HepG2 (cell line): ENCODE results near the gene ANKRD65. TPM values are rescaled to one million over a fixed set of nuclear protein-coding genes. Genes with fewer than 3 reads are reported as not detected.

ENCODE experiments used
- FOXK1 ChIP-seq: sonication (generic); formaldehyde crosslinking; IDR thresholded peaks from 2 replicates; pipeline ENCODE4 v1.4.0; 2020; ENCODE audit warnings: low read depth, missing genetic modification reagents, borderline replicate concordance
- HDAC6 ChIP-seq: fragments of 200-600 bp; sonication (generic); IDR thresholded peaks from 2 replicates; pipeline ENCODE4 v1.7.0; 2017; ENCODE audit warnings: mild to moderate bottlenecking, antibody characterized with exemption, low read length, low read depth
- MAZ ChIP-seq, 2 experiments: sonication (generic) in 1 of 2; formaldehyde crosslinking in 1 of 2; IDR thresholded peaks; 2 replicates each; pipeline versions ENCODE4 v1.5.0 to v1.6.1; 2012 to 2020; ENCODE audit warnings: low read depth in 2 of 2, mild to moderate bottlenecking in 2 of 2, borderline replicate concordance in 1 of 2, improper control_type of control experiment in 1 of 2, low read length in 1 of 2, missing genetic modification reagents in 1 of 2, moderate library complexity in 1 of 2
- PITX1 ChIP-seq: sonication (generic); formaldehyde crosslinking; IDR thresholded peaks from 2 replicates; pipeline ENCODE4 v1.5.1; 2020; ENCODE audit warnings: mild to moderate bottlenecking, missing genetic modification reagents
- SIX1 ChIP-seq: sonication (generic); formaldehyde crosslinking; IDR thresholded peaks from 2 replicates; pipeline ENCODE4 v1.4.0; 2020; ENCODE audit warnings: missing genetic modification reagents, borderline replicate concordance
- U2AF1 ChIP-seq: fragments of 200-400 bp; formaldehyde crosslinking; optimal IDR thresholded peaks from 2 replicates; pipeline ENCODE3; 2017; ENCODE audit warnings: mild to moderate bottlenecking, low read depth, low read length
- YY1 ChIP-seq: IDR thresholded peaks from 2 replicates; pipeline ENCODE4 v1.6.1; 2011; ENCODE audit warnings: low read length, low read depth, moderate library complexity, mild to moderate bottlenecking; ENCODE audit not compliant: insufficient read depth, insufficient replicate concordance
- ZBTB7A ChIP-seq: sonication (generic); formaldehyde crosslinking; IDR thresholded peaks from 2 replicates; pipeline ENCODE4 v1.8.0; 2022; ENCODE audit warnings: mild to moderate bottlenecking, missing genetic modification reagents
- ZFP36L1 ChIP-seq: sonication (generic); formaldehyde crosslinking; IDR thresholded peaks from 2 replicates; pipeline ENCODE4 v1.8.0; 2022; ENCODE audit warnings: mild to moderate bottlenecking, missing genetic modification reagents, moderate library complexity
- ZFX ChIP-seq: sonication (generic); formaldehyde crosslinking; IDR thresholded peaks from 2 replicates; pipeline ENCODE4 v1.4.0; 2020; ENCODE audit warnings: mild to moderate bottlenecking, low read depth, missing genetic modification reagents, moderate library complexity
- ZIK1 ChIP-seq: sonication (generic); formaldehyde crosslinking; IDR thresholded peaks from 2 replicates; pipeline ENCODE4 v1.5.0; 2020; ENCODE audit warnings: mild to moderate bottlenecking, low read depth, missing genetic modification reagents, borderline replicate concordance
- ZNF331 ChIP-seq: sonication (generic); formaldehyde crosslinking; IDR thresholded peaks from 2 replicates; pipeline ENCODE4 v1.4.0; 2020; ENCODE audit warnings: missing genetic modification reagents
- ZNF441 ChIP-seq: sonication (generic); formaldehyde crosslinking; IDR thresholded peaks from 2 replicates; pipeline ENCODE4 v1.7.0; 2021; ENCODE audit warnings: missing genetic modification reagents, borderline replicate concordance
- ZNF451 ChIP-seq: sonication (generic); formaldehyde crosslinking; IDR thresholded peaks from 2 replicates; pipeline ENCODE4 v1.5.0; 2020; ENCODE audit warnings: mild to moderate bottlenecking, missing genetic modification reagents
- ZNF703 ChIP-seq: sonication (generic); formaldehyde crosslinking; IDR thresholded peaks from 2 replicates; pipeline ENCODE4 v1.5.1; 2020; ENCODE audit warnings: missing genetic modification reagents, mild to moderate bottlenecking, moderate library complexity, borderline replicate concordance
- ZNF746 ChIP-seq: sonication (generic); formaldehyde crosslinking; IDR thresholded peaks from 2 replicates; pipeline ENCODE4 v1.8.0; 2022; ENCODE audit warnings: mild to moderate bottlenecking, missing genetic modification reagents
- polyA plus RNA-seq, 8 experiments: library from polyadenylated mRNA; depleted of rRNA in 3 of 8; stranded (reverse) in 7 of 8; unstranded in 1 of 8; fragments of >200 nt; fragmentation: Illumina TruSeq in 4 of 8; extraction: Trizol in 4 of 8; gene quantifications; 2 replicates each; pipeline versions ENCODE4 v1.2.1 to v1.2.3, GENCODE V29; 2011 to 2016; ENCODE audit warnings: low read depth in 4 of 8, missing spikeins in 1 of 8, mixed read lengths in 1 of 8; ENCODE audit not compliant: insufficient read depth in 1 of 8
- total RNA-seq, 5 experiments: library from RNA; depleted of rRNA; stranded (reverse); fragments of >200 nt; fragmentation: Illumina TruSeq; extraction: Trizol; gene quantifications; 2 replicates each; pipeline ENCODE4 v1.2.3, GENCODE V29; 2016; ENCODE audit warnings: low read depth in 1 of 5
- TF ChIP-seq, protein P1 (sequence below): sonication (generic); formaldehyde crosslinking; IDR thresholded peaks from 2 replicates; pipeline ENCODE4 v1.4.0; 2020; ENCODE audit warnings: missing genetic modification reagents, borderline replicate concordance
- TF ChIP-seq, protein P2 (sequence below): sonication (generic); formaldehyde crosslinking; IDR thresholded peaks from 2 replicates; pipeline ENCODE4 v1.4.0; 2020; ENCODE audit warnings: missing genetic modification reagents
- TF ChIP-seq, protein P3 (sequence below): sonication (generic); formaldehyde crosslinking; IDR thresholded peaks from 2 replicates; pipeline ENCODE4 v1.5.1; 2020; ENCODE audit warnings: missing genetic modification reagents, mild to moderate bottlenecking, borderline replicate concordance

The ANKRD65 gene
- total and polyA plus RNA-seq, 2 of the 13 experiments (the other 11 are each of a cell fraction or from before 2014, with no cell fraction given) = 12.1 to 30.1 TPM

DNA sequence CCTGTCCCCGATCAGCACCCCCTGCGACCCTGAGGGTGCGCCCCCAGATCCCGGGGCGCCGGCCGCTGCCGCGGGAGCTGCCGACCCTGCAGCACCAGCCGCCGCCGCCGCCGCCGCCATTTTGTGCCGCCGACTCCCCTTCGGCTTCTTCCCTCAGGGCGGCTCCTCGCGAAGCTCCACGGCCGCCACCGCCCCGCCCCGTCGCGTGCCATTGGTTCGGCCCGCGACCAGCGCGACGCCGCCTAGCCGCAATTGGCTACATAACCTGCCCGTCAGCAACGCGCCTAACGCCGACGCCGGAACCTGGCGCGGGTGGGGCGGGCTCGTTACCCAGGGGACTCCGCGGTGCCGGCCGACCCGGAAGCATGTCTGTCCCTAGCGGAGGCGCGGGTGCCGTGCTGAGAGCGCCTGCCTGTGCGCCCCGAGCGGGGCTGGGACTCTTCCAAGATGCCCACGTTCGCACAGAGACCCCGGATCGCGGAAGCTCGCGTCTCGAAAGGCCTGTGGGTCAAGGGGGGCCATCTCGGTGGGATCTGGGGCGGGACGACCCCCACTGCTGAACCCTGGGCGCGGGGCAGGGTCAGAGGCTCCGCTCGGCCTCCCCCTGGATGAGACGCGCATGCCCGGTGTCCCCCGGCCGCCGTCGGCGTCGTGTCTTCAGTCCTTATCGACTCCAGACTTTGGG, 21.7 kb downstream of the ANKRD65 start, which contains the start of gene CCNL2 (continued):
- TF ChIP-seq ZFX (peak; percentile 82), ZBTB7A (CRISPR knock-in tag) (no peak; the same call in 1 of the 2 replicates), ZNF331 (CRISPR knock-in tag) (peak; percentile 8; the same call in 1 of the 2 replicates), HDAC6 (no peak), PITX1 (peak; percentile 45; the same call in 1 of the 2 replicates), U2AF1 (peak; percentile 52), SIX1 (CRISPR knock-in tag) (no peak), ZNF451 (CRISPR knock-in tag) (peak; percentile 86), MAZ (IDR thresholded peaks at IDR 0.05; ENCODE audit: borderline replicate concordance, low read depth, low read length) (peak; percentile 73; the same call in 1 of the 2 replicates), MAZ (CRISPR knock-in tag; IDR thresholded peaks at IDR 0.05; ENCODE audit: low read depth) (peak; percentile 80), ZNF746 (CRISPR knock-in tag) (no peak; the same call in 1 of the 2 replicates), ZNF441 (CRISPR knock-in tag) (peak; percentile 62; the same call in 1 of the 2 replicates), YY1 (peak; percentile 96), ZFP36L1 (CRISPR knock-in tag) (peak; percentile 60; the same call in 1 of the 2 replicates), ZNF703 (CRISPR knock-in tag) (no peak), FOXK1 (CRISPR knock-in tag) (peak; percentile 66; the same call in 1 of the 2 replicates), ZIK1 (CRISPR knock-in tag) (0 out of 2 replicates have a peak, but pooled peaks have one; percentile 41)
- TF ChIP-seq, protein P1, sequence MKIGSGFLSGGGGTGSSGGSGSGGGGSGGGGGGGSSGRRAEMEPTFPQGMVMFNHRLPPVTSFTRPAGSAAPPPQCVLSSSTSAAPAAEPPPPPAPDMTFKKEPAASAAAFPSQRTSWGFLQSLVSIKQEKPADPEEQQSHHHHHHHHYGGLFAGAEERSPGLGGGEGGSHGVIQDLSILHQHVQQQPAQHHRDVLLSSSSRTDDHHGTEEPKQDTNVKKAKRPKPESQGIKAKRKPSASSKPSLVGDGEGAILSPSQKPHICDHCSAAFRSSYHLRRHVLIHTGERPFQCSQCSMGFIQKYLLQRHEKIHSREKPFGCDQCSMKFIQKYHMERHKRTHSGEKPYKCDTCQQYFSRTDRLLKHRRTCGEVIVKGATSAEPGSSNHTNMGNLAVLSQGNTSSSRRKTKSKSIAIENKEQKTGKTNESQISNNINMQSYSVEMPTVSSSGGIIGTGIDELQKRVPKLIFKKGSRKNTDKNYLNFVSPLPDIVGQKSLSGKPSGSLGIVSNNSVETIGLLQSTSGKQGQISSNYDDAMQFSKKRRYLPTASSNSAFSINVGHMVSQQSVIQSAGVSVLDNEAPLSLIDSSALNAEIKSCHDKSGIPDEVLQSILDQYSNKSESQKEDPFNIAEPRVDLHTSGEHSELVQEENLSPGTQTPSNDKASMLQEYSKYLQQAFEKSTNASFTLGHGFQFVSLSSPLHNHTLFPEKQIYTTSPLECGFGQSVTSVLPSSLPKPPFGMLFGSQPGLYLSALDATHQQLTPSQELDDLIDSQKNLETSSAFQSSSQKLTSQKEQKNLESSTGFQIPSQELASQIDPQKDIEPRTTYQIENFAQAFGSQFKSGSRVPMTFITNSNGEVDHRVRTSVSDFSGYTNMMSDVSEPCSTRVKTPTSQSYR (CRISPR knock-in tag) = peak; percentile 9; the same call in 1 of the 2 replicates
- TF ChIP-seq, protein P2, sequence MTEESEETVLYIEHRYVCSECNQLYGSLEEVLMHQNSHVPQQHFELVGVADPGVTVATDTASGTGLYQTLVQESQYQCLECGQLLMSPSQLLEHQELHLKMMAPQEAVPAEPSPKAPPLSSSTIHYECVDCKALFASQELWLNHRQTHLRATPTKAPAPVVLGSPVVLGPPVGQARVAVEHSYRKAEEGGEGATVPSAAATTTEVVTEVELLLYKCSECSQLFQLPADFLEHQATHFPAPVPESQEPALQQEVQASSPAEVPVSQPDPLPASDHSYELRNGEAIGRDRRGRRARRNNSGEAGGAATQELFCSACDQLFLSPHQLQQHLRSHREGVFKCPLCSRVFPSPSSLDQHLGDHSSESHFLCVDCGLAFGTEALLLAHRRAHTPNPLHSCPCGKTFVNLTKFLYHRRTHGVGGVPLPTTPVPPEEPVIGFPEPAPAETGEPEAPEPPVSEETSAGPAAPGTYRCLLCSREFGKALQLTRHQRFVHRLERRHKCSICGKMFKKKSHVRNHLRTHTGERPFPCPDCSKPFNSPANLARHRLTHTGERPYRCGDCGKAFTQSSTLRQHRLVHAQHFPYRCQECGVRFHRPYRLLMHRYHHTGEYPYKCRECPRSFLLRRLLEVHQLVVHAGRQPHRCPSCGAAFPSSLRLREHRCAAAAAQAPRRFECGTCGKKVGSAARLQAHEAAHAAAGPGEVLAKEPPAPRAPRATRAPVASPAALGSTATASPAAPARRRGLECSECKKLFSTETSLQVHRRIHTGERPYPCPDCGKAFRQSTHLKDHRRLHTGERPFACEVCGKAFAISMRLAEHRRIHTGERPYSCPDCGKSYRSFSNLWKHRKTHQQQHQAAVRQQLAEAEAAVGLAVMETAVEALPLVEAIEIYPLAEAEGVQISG (CRISPR knock-in tag) = peak; percentile 90
- TF ChIP-seq, protein P3, sequence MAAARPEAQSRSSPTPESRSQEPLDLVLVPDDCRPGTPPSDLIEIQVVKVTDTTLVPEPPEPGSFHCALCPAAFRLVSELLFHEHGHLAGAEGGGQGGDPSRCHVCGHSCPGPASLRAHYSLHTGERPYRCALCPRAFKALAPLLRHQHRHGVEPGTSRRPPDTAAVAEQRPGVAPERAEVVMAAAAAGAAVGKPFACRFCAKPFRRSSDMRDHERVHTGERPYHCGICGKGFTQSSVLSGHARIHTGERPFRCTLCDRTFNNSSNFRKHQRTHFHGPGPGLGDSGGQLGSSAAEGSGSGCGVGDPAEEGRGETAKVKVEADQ (CRISPR knock-in tag) = peak; percentile 21; the same call in 1 of the 2 replicates
